GM19193 (cell line): ENCODE results near the gene CTNNAL1.

ENCODE experiments used
- POLR2A ChIP-seq: IDR thresholded peaks from 4 replicates; pipeline ENCODE4 v1.6.1; 2011; ENCODE audit not compliant: insufficient read depth, insufficient read length; ENCODE audit errors: extremely low read depth

CTNNAL1 gene

GRCh38 chr9:109012876-109013678 is at the start of gene CTNNAL1:
TSS of gene CTNNAL1 (minus strand) at chr9:109013499. CDS start at chr9:109013442, 57 bp downstream.
- TF ChIP-seq POLR2A = peak; percentile 79

DNA sequence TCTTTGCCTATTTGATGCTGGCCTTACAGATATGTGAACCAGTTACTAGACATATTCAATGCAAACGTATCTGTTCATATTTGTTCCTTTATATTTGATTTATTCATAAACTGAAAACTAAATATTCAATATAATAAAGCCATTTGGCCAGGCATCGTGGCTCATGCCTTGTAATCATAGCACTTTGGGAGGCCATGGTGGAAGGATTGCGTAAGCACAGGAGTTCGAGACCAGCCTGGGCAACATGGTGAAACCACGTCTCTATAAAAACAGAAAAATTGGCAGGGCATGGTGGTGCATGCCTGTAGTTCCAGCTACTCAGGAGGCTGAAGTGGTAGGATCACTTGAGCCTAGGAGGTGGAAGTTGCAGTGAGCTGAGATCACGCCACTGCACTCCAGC is 49.2 kb upstream of the CTNNAL1 start:
- TF ChIP-seq POLR2A = no peak

GRCh38 chr9:109060191-109060590 is 46.9 kb upstream of the CTNNAL1 start:
- no peak for TF ChIP-seq POLR2A

DNA sequence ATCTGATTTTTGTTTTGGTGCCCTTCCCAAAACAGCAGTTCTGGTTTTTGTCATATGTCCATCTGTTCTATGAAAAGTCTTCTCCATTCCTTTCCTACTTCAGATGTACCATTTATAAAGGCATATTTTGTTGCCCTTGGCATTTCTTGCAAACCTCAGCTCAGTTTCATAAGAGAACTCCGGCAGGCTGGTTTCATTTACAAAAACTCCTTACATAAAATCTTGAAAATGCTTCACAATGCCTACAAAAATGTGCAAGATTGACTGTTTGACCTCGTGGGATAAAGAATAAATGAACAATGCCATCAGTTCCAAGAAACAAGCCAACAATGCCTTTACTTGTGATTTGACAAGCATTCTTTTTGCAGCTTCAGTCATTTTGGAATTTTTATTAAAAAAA is 39.1 kb upstream of the CTNNAL1 start:
- TF ChIP-seq POLR2A = no peak

DNA sequence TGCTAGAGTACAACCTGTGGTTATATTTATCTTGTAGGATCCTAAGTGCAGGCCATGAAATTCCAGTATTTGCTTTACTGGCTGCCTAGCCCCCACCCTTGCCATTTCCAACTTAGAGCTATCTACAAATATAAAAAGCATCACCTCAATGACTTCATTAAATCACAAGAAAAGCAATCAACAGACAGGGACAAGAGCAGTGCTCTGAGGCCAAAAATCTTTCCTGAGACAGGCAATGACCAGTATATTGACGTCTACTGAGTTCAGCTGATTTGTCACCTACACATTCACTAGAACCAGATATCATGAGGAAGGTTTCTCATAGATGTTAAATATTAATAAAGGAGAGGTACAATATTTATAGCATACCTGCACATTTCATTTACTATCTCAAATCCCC is 38.4 kb upstream of the CTNNAL1 start:
- TF ChIP-seq POLR2A = no peak

DNA sequence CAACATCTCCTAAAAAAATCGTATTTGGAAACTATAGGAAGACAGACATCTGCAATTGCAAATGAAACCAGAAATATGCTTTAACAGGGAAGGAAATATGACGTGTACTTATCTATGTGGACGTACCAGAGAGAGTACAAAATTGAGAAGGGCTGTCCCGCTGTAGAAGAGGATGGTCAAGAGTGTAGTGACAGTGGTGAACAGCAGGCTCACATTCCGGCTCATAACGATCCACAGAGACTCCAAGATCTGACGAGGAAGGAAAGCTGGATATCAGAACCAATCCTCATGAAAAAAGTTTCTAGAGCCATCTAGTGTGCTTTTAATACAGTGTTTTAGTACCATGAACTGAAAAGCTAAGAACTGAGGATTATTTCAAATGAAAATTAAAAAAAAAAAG is 37.1 kb upstream of the CTNNAL1 start:
- TF ChIP-seq POLR2A = no peak

- no peak for TF ChIP-seq POLR2A
These were observed 35.5 kb upstream of the CTNNAL1 start for GRCh38 chr9:109048822-109049221.

DNA sequence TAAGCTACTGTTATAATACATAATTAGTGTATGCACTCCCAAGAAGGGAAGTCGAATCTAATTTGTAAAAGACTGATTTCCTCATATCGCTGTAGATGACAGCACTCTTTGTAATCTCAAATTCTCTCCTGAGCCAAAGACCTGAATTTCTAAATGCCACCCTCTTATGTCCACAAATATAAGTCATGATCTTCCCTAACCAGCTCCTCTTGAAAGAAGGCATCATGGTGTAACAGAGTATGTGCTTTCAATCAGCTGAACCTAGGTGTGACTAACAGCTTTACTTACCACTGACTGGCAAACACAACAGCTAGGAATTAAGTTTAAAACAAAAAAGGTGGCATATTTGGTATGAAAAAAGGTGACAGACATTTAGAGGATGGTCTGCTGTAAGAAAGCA is 34.0 kb upstream of the CTNNAL1 start:
- no peak for TF ChIP-seq POLR2A

DNA sequence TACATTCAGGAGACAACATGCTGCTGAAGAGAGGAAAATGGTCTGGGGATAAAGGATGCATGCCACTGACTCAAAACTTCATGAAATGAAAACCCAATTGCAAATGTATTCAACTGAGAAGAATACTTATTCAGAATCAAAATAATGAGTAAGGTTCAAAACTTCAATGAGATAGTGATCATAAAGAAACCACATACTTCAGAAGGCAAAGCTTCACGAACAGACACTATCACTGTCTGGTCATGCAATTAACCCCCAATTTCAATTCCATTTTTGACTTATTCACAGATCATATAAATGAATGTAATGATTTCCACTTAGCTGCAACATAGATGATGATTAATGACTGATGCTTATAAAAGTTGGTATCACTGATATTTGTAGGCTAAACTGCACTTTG is 33.0 kb upstream of the CTNNAL1 start:
- TF ChIP-seq POLR2A = no peak

- TF ChIP-seq POLR2A = no peak
These were observed 30.3 kb upstream of the CTNNAL1 start for GRCh38 chr9:109043578-109043977.

DNA sequence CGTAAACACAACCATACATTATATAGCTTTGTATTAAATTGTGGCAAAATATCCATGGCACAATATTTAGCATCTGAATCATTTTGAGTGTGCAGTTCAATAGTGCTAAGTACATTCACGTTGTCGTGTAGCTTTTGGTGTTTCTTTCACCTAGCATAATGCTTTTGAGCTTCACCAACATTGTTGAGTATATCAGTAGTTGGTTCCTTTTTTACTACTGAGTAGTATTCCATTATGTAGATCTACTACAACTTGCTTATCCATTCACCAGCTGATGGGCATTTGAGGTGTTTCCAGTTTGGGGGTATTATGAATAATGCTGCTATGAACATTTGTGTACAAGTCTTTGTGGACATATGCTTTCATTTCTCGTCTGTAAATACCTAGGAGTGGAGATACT is 27.3 kb upstream of the CTNNAL1 start:
- TF ChIP-seq POLR2A = no peak

- TF ChIP-seq POLR2A = no peak
These were observed 26.2 kb upstream of the CTNNAL1 start for GRCh38 chr9:109039539-109039938.

GRCh38 chr9:109037946-109038715 is 24.8 kb upstream of the CTNNAL1 start:
- no peak for TF ChIP-seq POLR2A

DNA sequence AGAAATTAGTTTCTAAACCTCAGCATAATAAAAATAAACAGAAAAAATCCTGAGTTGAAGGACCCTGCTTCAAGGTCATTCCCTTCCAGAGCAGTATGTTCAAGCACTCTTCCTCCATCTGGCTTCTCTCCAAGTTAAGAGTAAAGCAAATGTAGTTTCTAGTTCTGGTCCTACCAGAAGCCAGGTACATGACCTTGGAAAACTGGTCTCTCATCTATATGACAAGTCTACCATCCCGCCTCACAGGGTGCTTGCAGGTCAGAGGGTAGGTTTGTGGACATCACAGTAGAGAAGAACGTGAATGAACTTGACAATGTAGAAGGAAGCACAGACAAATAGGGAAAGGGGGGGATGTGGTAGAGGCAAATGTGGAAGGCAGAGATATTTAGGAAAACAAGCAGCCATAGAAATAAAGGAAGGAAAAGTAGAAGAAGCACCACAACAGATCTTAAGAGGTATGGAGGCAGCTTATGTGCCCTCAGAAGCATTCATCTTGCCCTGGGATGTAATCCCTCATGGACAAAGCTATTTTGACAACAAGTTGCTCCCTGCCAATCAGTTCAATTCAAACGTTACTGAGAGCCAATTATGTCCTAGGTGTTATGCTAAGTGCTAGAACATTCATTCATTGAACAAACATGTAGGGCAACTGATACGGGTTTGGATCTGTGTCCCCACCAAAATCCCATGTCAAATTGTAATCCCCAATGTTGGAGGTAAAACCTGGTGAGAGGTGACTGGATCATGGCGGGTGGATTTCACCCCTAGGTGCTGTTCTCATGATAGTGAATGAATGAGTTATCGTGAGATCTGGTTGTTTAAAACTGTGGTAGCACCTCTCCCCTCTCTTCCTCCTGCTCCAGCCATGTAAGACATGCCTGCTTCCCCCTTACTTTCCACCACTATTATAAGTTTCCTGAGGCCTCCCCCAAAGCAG is 23.7 kb upstream of the CTNNAL1 start:
- TF ChIP-seq POLR2A = no peak
